Mesendoderm (in vitro differentiated cells): ENCODE data around the gene ARHGAP19.

Experiments used
- DNase-seq: peaks from one replicate; pipeline ENCODE4 v3.0.0; 2013
- H2AK5ac ChIP-seq: 2 replicates; pipeline ENCODE4 v1.6.1; 2013; ENCODE audit warnings: low read length, inconsistent platforms
- H2BK120ac ChIP-seq: 2 replicates; pipeline ENCODE4 v1.6.1; 2013; ENCODE audit warnings: low read depth, mild to moderate bottlenecking, low read length, moderate library complexity, mixed read lengths
- H2BK15ac ChIP-seq: replicated peaks from 2 replicates; pipeline ENCODE4 v1.6.1; 2013; ENCODE audit warnings: low read depth, mild to moderate bottlenecking, moderate library complexity
- H2BK5ac ChIP-seq: 2 replicates; pipeline ENCODE4 v1.6.1; 2013; ENCODE audit warnings: low read length, inconsistent platforms
- H3K18ac ChIP-seq: 2 replicates; pipeline ENCODE4 v1.6.1; 2013; ENCODE audit warnings: mild to moderate bottlenecking, low read length, mixed read lengths
- H3K23ac ChIP-seq: one replicate; pipeline ENCODE4 v1.6.1; 2013; ENCODE audit warnings: low read length
- H3K27ac ChIP-seq: 2 replicates; pipeline ENCODE4 v1.5.1; 2013; ENCODE audit warnings: low read depth, mild to moderate bottlenecking, inconsistent platforms, low read length, moderate library complexity
- H3K27me3 ChIP-seq: 2 replicates; pipeline ENCODE4 v1.6.1; 2013; ENCODE audit warnings: low read length, control low read depth, mild to moderate bottlenecking, inconsistent platforms; ENCODE audit not compliant: insufficient read depth, poor library complexity
- H3K36me3 ChIP-seq: 2 replicates; pipeline ENCODE4 v1.6.1; 2013; ENCODE audit warnings: low read length, inconsistent platforms; ENCODE audit not compliant: control insufficient read depth, insufficient read depth
- H3K4ac ChIP-seq: one replicate; pipeline ENCODE4 v1.6.1; 2013; ENCODE audit warnings: low read depth, mild to moderate bottlenecking, low read length, moderate library complexity
- H3K4me1 ChIP-seq: 2 replicates; pipeline ENCODE4 v1.6.1; 2013; ENCODE audit warnings: low read depth, low read length, inconsistent platforms; ENCODE audit not compliant: control insufficient read depth
- H3K4me2 ChIP-seq: 2 replicates; pipeline ENCODE4 v1.6.1; 2013; ENCODE audit warnings: low read length
- H3K4me3 ChIP-seq: 2 replicates; pipeline ENCODE4 v1.5.1; 2013; ENCODE audit warnings: mild to moderate bottlenecking, low read length
- H3K56ac ChIP-seq: one replicate; pipeline ENCODE4 v1.6.1; 2013; ENCODE audit warnings: low read length
- H3K79me1 ChIP-seq: 2 replicates; pipeline ENCODE4 v1.6.1; 2013; ENCODE audit warnings: low read length, inconsistent platforms
- H3K79me2 ChIP-seq: 2 replicates; pipeline ENCODE4 v1.6.1; 2013; ENCODE audit warnings: mild to moderate bottlenecking, low read length; ENCODE audit not compliant: control insufficient read depth, insufficient read depth
- H3K9ac ChIP-seq: 2 replicates; pipeline ENCODE4 v1.6.1; 2013; ENCODE audit warnings: low read length, inconsistent platforms
- H4K5ac ChIP-seq: one replicate; pipeline ENCODE4 v1.6.1; 2013; ENCODE audit warnings: low read length
- H4K8ac ChIP-seq: one replicate; pipeline ENCODE4 v1.6.1; 2013; ENCODE audit warnings: low read depth, mild to moderate bottlenecking, control low read depth, low read length, moderate library complexity
- WGBS: extraction: QIAGEN DNeasy Blood & Tissue Kit; methylation state at CpG from one replicate; pipeline ENCODE4 v1.1.7; 2013; ENCODE audit warnings: low lambda C conversion rate, missing lambda C conversion rate; ENCODE audit not compliant: insufficient coverage; ENCODE audit errors: extremely low coverage; 5-methylcytosine and 5-hydroxymethylcytosine counted together

ARHGAP19 gene

DNA sequence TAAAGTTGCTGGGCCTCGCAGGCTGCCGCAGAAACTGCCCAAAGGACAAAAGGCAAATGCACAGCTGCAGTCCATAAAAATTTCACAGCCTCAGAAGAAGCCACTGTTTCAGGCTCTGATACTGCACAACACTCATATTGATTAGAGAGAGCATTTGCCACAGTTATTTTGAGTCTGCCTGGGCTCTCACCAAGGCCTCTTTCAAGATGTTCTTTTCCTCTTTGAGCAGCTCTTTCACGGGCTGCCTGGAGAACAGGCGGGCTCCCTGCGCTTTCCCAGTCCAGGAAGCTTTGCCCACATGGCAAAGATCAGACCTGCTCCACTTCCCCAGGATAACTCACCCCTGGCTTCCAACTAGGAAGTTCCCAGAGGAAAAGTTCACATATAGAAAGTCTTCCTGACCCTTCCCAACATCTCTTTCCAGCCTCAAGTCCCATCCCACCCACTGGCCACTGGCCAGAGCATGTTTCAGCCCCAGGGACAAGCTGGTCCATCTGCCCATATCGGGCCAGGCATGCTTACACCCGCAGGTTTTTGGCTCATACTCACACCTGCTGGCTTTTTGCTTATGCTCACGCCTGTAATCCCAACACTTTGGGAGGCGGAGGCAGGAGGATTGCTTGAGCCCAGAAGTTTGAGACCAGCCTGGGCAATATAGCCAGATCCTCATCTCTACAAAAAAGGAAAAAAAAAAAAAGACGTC is 110.0 kb downstream of the ARHGAP19 start:
- Histone ChIP-seq H2BK120ac (no peak overlapping the region), H2BK15ac (no peak overlapping the region), H3K4me2 (no peak overlapping the region), H3K27ac (no peak overlapping the region), H3K4me3 (no peak overlapping the region), H3K79me2 (no peaks in the 10 kb centered on the region), H3K18ac (no peak overlapping the region), H3K4ac (no peak overlapping the region), H3K4me1 (peaks cover 4% of the 10 kb centered on the region), H2BK5ac (no peak overlapping the region), H3K56ac (no peak overlapping the region), H4K5ac (no peak overlapping the region), H2AK5ac (no peak overlapping the region), H3K36me3 (no peaks in the 10 kb centered on the region), H4K8ac (no peak overlapping the region), H3K79me1 (no peaks in the 10 kb centered on the region), H3K9ac (no peak overlapping the region), H3K27me3 (peaks cover 24% of the 10 kb centered on the region), H3K23ac (no peak overlapping the region)
- DNase-seq: no peak
- WGBS: no CpG with 5 or more reads among the region's 10 CpGs

DNA sequence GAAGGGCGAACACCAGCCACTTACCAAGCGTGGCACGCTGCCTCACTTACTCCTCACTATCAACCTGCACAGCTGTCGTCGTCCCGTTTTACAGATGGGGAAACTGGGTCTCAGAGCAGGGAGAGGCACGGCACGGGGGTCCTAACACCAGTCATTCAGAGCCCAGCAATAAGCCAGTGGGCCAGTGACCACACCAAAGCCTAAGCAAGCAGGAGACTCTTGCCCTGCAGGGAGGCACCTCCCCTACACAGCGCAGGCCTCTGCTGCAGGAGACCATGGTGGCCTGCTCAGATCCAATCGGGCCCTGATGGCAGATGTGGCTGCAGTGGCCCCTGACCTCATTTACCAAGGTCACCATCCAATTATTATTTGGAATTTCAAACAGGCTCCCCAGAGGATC is 111.5 kb downstream of the ARHGAP19 start:
- no peak overlapping the region for H3K9ac ChIP-seq
- no peak overlapping the region for H4K5ac ChIP-seq
- DNase-seq: no peak
- H3K56ac ChIP-seq: no peak overlapping the region
- no peak overlapping the region for H3K4me3 ChIP-seq
- no peak overlapping the region for H3K18ac ChIP-seq
- peaks cover 4% of the 10 kb centered on the region for H3K4me1 ChIP-seq
- no peak overlapping the region for H4K8ac ChIP-seq
- no peak overlapping the region for H2BK120ac ChIP-seq
- H2AK5ac ChIP-seq: no peak overlapping the region
- no CpG with 5 or more reads among the region's 10 CpGs for WGBS
- no peak overlapping the region for H3K4ac ChIP-seq
- no peaks in the 10 kb centered on the region for H3K79me2 ChIP-seq
- H3K4me2 ChIP-seq: no peak overlapping the region
- peaks cover 18% of the 10 kb centered on the region for H3K27me3 ChIP-seq
- no peaks in the 10 kb centered on the region for H3K36me3 ChIP-seq
- no peak overlapping the region for H3K27ac ChIP-seq
- H2BK5ac ChIP-seq: no peak overlapping the region
- H3K23ac ChIP-seq: no peak overlapping the region
- no peak overlapping the region for H2BK15ac ChIP-seq
- no peaks in the 10 kb centered on the region for H3K79me1 ChIP-seq

- Histone ChIP-seq H4K5ac (no peak overlapping the region), H2BK15ac (no peak overlapping the region), H3K79me2 (no peaks in the 10 kb centered on the region), H2BK120ac (no peak overlapping the region), H3K36me3 (no peaks in the 10 kb centered on the region), H3K4ac (no peak overlapping the region), H3K79me1 (no peaks in the 10 kb centered on the region), H3K27me3 (peaks cover 14% of the 10 kb centered on the region), H4K8ac (no peak overlapping the region), H3K18ac (no peak overlapping the region), H2AK5ac (no peak overlapping the region), H3K27ac (no peak overlapping the region), H2BK5ac (no peak overlapping the region), H3K23ac (no peak overlapping the region), H3K56ac (no peak overlapping the region), H3K9ac (no peak overlapping the region), H3K4me3 (no peak overlapping the region), H3K4me1 (peaks cover 4% of the 10 kb centered on the region), H3K4me2 (no peak overlapping the region)
- DNase-seq: no peak
- no CpG with 5 or more reads among the region's 8 CpGs for WGBS
These were observed 112.1 kb downstream of the ARHGAP19 start for GRCh38 chr10:97180363-97180755.

DNA sequence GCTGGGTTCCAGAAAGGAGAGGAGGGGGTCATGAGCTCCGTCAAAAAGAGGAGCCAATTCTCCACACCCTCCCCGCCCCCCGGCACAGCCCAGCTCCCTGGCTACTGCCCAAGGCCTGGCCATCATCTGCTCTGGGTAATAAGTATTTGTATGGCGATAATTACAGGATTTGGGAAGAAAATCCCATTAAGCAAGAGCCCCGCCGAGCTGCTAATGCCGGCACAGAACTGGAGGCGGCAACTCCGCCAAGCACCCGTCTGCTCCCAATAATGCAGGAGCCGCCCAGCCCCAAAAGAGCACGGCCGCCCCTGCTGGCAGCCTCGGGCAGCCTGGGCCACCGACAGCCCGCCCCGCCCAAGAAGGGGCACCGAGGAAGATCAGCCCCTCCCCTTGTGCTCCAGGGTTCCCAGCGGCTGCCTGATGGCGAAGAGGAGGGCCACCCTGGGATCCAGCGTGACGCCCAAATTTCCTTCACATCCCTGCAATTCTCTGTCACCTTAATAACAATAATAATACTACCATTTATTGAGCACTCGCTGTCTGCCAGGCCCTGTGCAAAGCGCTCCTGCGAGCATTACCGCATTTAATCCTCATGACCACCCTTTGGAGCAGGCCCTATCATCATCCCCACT is 112.6 kb downstream of the ARHGAP19 start:
- Histone ChIP-seq H3K27me3 (peaks cover 9% of the 10 kb centered on the region), H3K56ac (peak overlapping the region; percentile 69), H2AK5ac (no peak overlapping the region), H3K4me1 (peaks cover 4% of the 10 kb centered on the region), H2BK120ac (no peak overlapping the region), H3K27ac (no peak overlapping the region), H3K9ac (peak overlapping the region; percentile 10), H3K4me3 (no peak overlapping the region), H2BK5ac (no peak overlapping the region), H3K36me3 (no peaks in the 10 kb centered on the region), H3K18ac (no peak overlapping the region), H4K5ac (no peak overlapping the region), H3K4me2 (peak overlapping the region; percentile 8), H2BK15ac (no peak overlapping the region), H4K8ac (no peak overlapping the region), H3K79me2 (no peaks in the 10 kb centered on the region), H3K4ac (no peak overlapping the region), H3K79me1 (no peaks in the 10 kb centered on the region), H3K23ac (no peak overlapping the region)
- no CpG with 5 or more reads among the region's 26 CpGs for WGBS
- DNase-seq: peak; percentile 90

DNA sequence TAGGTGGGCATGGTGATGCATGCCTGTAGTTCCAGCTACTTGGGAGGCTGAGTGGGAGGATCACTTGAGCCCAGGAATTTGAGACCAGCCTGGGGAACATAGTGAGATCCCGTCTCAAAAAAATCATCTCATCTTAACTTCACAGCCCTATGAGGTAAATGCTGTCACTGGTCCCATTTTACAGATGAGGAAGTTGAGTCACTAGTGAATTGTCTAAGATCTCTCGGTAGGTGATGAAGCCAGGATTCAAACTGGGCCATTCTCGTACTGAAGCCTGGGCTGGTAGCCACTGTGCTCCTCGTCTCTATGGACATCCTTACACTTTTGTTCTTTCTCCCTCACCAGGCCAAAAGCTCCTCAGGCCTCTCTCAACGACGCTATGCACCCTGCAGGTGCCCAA is 113.1 kb downstream of the ARHGAP19 start:
- H3K4me3 ChIP-seq: no peak overlapping the region
- no peak overlapping the region for H3K27ac ChIP-seq

More for the DNA sequence above, 113.1 kb downstream of the ARHGAP19 start:
- no peaks in the 10 kb centered on the region for H3K79me1 ChIP-seq
- H2AK5ac ChIP-seq: no peak overlapping the region
- peaks cover 4% of the 10 kb centered on the region for H3K27me3 ChIP-seq
- no peak overlapping the region for H3K23ac ChIP-seq
- no peak overlapping the region for H3K56ac ChIP-seq
- H3K4ac ChIP-seq: no peak overlapping the region
- WGBS: no CpG with 5 or more reads among the region's 6 CpGs
- no peak overlapping the region for H2BK5ac ChIP-seq
- peak overlapping the region; percentile 10 for H3K9ac ChIP-seq
- H3K4me2 ChIP-seq: peak overlapping the region; percentile 8
- no peak overlapping the region for H4K8ac ChIP-seq
- no peak for DNase-seq
- peaks cover 4% of the 10 kb centered on the region for H3K4me1 ChIP-seq
- H2BK15ac ChIP-seq: no peak overlapping the region
- H3K36me3 ChIP-seq: no peaks in the 10 kb centered on the region
- H2BK120ac ChIP-seq: no peak overlapping the region
- H3K79me2 ChIP-seq: no peaks in the 10 kb centered on the region
- H4K5ac ChIP-seq: no peak overlapping the region
- no peak overlapping the region for H3K18ac ChIP-seq
